ENCODE results near the gene MFSD1. TPM values are rescaled to one million over a fixed set of nuclear protein-coding genes. Genes with fewer than 3 reads are reported as not detected.

Gene MFSD1
- total RNA-seq, 2 experiments from 2014 or later, result 7.2 to 7.6 TPM

GRCh38 chr3:158775426-158776410 is 26.1 kb upstream of the MFSD1 start:
- Mint-ChIP-seq H3K27me3 (no peaks in the 10 kb centered on the region), H3K9me3 (no peaks in the 10 kb centered on the region), H3K36me3 (ENCODE audit: low read depth) (no peaks in the 10 kb centered on the region), H3K4me3 (no peak overlapping the region), H3K27ac (no peak overlapping the region), H3K4me1 (ENCODE audit: low read depth) (no peaks in the 10 kb centered on the region)
- Histone ChIP-seq H3K9me3 (ENCODE audit: control insufficient read depth in 1 of 2, insufficient read depth in 1 of 2, low read length in 2 of 2) (no peaks in the 10 kb centered on the region), H3K27ac (ENCODE audit: low read depth in 1 of 2, low read length in 2 of 2) (no peak overlapping the region), H3K4me3 (ENCODE audit: low read length) (no peak overlapping the region), H3K27me3 (ENCODE audit: control insufficient read depth in 1 of 2, insufficient read depth in 2 of 2, low read length in 2 of 2) (no peaks in the 10 kb centered on the region), H3K4me1 (ENCODE audit: insufficient read depth, low read length) (no peaks in the 10 kb centered on the region), H3K36me3 (ENCODE audit: insufficient read depth, low read length) (no peaks in the 10 kb centered on the region)
- CTCF ChIA-PET, result no interaction called here
- POLR2A ChIA-PET, result no interaction called here
- no peak for TF ChIP-seq CTCF (IDR thresholded peaks at IDR 0.05)
- no peak for DNase-seq
- no peak for ATAC-seq (ENCODE audit: poor library complexity)
- intact Hi-C loops (cut with DNase I, micrococcal nuclease), result no loop called here

GRCh38 chr3:158776531-158776930 is 25.3 kb upstream of the MFSD1 start:
- H3K4me3 Mint-ChIP-seq, result no peak overlapping the region
- no peaks in the 10 kb centered on the region for H3K27me3 Mint-ChIP-seq
- Histone ChIP-seq H3K27ac (ENCODE audit: low read depth in 1 of 2, low read length in 2 of 2) (no peak overlapping the region), H3K4me1 (ENCODE audit: insufficient read depth, low read length) (no peaks in the 10 kb centered on the region), H3K9me3 (ENCODE audit: control insufficient read depth in 1 of 2, insufficient read depth in 1 of 2, low read length in 2 of 2) (no peaks in the 10 kb centered on the region), H3K4me3 (ENCODE audit: low read length) (no peak overlapping the region), H3K36me3 (ENCODE audit: insufficient read depth, low read length) (no peaks in the 10 kb centered on the region), H3K27me3 (ENCODE audit: control insufficient read depth in 1 of 2, insufficient read depth in 2 of 2, low read length in 2 of 2) (no peaks in the 10 kb centered on the region)
- no peak for DNase-seq
- no peak for ATAC-seq (ENCODE audit: poor library complexity)
- TF ChIP-seq CTCF (IDR thresholded peaks at IDR 0.05), result no peak
- intact Hi-C loops (cut with DNase I, micrococcal nuclease), result no loop called here
- ChIA-PET POLR2A (no interaction called here), CTCF (no interaction called here)
- no peak overlapping the region for H3K27ac Mint-ChIP-seq
- no peaks in the 10 kb centered on the region for H3K9me3 Mint-ChIP-seq
- no peaks in the 10 kb centered on the region for H3K4me1 Mint-ChIP-seq (ENCODE audit: low read depth)
- H3K36me3 Mint-ChIP-seq (ENCODE audit: low read depth), result no peaks in the 10 kb centered on the region

- H3K9me3 Mint-ChIP-seq, result no peaks in the 10 kb centered on the region
- H3K27ac Mint-ChIP-seq, result no peak overlapping the region
- Histone ChIP-seq H3K4me1 (ENCODE audit: insufficient read depth, low read length) (no peaks in the 10 kb centered on the region), H3K9me3 (ENCODE audit: control insufficient read depth in 1 of 2, insufficient read depth in 1 of 2, low read length in 2 of 2) (no peaks in the 10 kb centered on the region), H3K27me3 (ENCODE audit: control insufficient read depth in 1 of 2, insufficient read depth in 2 of 2, low read length in 2 of 2) (no peaks in the 10 kb centered on the region), H3K27ac (ENCODE audit: low read depth in 1 of 2, low read length in 2 of 2) (no peak overlapping the region), H3K36me3 (ENCODE audit: insufficient read depth, low read length) (no peaks in the 10 kb centered on the region), H3K4me3 (ENCODE audit: low read length) (no peak overlapping the region)
- intact Hi-C loops (cut with DNase I, micrococcal nuclease), result no loop called here
- ATAC-seq (ENCODE audit: poor library complexity) (no peak), DNase-seq (no peak)
- POLR2A ChIA-PET, result no interaction called here
- no peaks in the 10 kb centered on the region for H3K36me3 Mint-ChIP-seq (ENCODE audit: low read depth)
- no peak overlapping the region for H3K4me3 Mint-ChIP-seq
- CTCF ChIA-PET, result interaction anchor here (1.0 kb wide), 1 partner anchor 14 kb away, joined by 3 read pairs; no protein-coding TSS in a partner anchor
- TF ChIP-seq CTCF (IDR thresholded peaks at IDR 0.05), result no peak
- no peaks in the 10 kb centered on the region for H3K27me3 Mint-ChIP-seq
- H3K4me1 Mint-ChIP-seq (ENCODE audit: low read depth), result no peaks in the 10 kb centered on the region
These were observed 24.5 kb upstream of the MFSD1 start for GRCh38 chr3:158777161-158777873.

All from CD4-positive, alpha-beta T cell (primary cell).